K562 (cell line): Measurements from ENCODE around the gene GPNMB. TPM values are rescaled to one million over a fixed set of nuclear protein-coding genes. Genes with fewer than 3 reads are reported as not detected.

ENCODE experiments used
- CREB3 ChIP-seq: fragments of 450-650 bp; conservative IDR thresholded peaks from 2 replicates; pipeline ENCODE4 v1.6.1; 2016; ENCODE audit warnings: missing genetic modification characterization, low read depth, mild to moderate bottlenecking, missing compliant biosample characterization, moderate library complexity
- KAT7 ChIP-seq: sonication (generic); formaldehyde crosslinking; IDR thresholded peaks from 2 replicates; pipeline ENCODE4 v1.8.0; 2022; ENCODE audit warnings: missing genetic modification reagents, mild to moderate bottlenecking, borderline replicate concordance
- SMC3 ChIP-seq: conservative IDR thresholded peaks from 2 replicates; pipeline ENCODE4 v1.6.1; 2011; ENCODE audit warnings: low read depth, low read length, improper control_type of control experiment; ENCODE audit not compliant: insufficient read depth
- USF2 ChIP-seq: sonication (generic); formaldehyde crosslinking; IDR thresholded peaks from 2 replicates; pipeline ENCODE4 v1.5.0; 2020; ENCODE audit warnings: missing genetic modification reagents
- WHSC1 ChIP-seq: IDR thresholded peaks from one replicate; pipeline ENCODE4 v1.6.1; 2012; ENCODE audit warnings: low read length, control low read depth, inconsistent platforms
- ZNF445 ChIP-seq: fragments of 250-450 bp; sonication (Bioruptor Pico); IDR thresholded peaks from 2 replicates; pipeline ENCODE4 v1.4.0; 2020; ENCODE audit warnings: low read depth, mild to moderate bottlenecking, moderate library complexity
- ZNF511 ChIP-seq: sonication (generic); formaldehyde crosslinking; IDR thresholded peaks from 2 replicates; pipeline ENCODE4 v1.8.0; 2022; ENCODE audit warnings: mild to moderate bottlenecking, missing genetic modification reagents
- polyA plus RNA-seq, 8 experiments: library from polyadenylated mRNA; depleted of rRNA in 4 of 8; stranded (reverse) in 5 of 8; unstranded in 3 of 8; fragments of >200 nt; fragmentation: Nextera tagmentation in 2 of 8; fragmentation: Illumina TruSeq in 1 of 8; extraction: Ambion mirVana in 2 of 8; extraction: Trizol in 1 of 8; gene quantifications; 2 replicates each; pipeline versions ENCODE4 v1.2.1 to v1.2.3, GENCODE V29; 2011 to 2014; ENCODE audit warnings: inconsistent platforms in 1 of 8, missing spikeins in 1 of 8
- total RNA-seq, 7 experiments: library from RNA; depleted of rRNA in 6 of 7; stranded (reverse); fragments of >200 nt in 6 of 7; fragmentation: Illumina TruSeq in 2 of 7; extraction: Trizol in 2 of 7; gene quantifications; 2 replicates each; pipeline versions ENCODE4 v1.2.1 to v1.2.3, GENCODE V29; 2011 to 2021; ENCODE audit warnings: low replicate concordance in 1 of 7
- TF ChIP-seq, protein P1 (sequence below), 2 experiments: fragments of 450-650 bp in 1 of 2; sonication (generic) in 1 of 2; formaldehyde crosslinking in 1 of 2; IDR thresholded peaks; 2 replicates each; pipeline versions ENCODE4 v1.7.1 to v1.9.0; 2016 to 2022; ENCODE audit warnings: inconsistent platforms in 1 of 2, mild to moderate bottlenecking in 1 of 2, missing genetic modification reagents in 1 of 2
- TF ChIP-seq, protein P2 (sequence below): fragments of 450-650 bp; conservative IDR thresholded peaks from 2 replicates; pipeline ENCODE4 v1.6.1; 2016; ENCODE audit warnings: missing genetic modification characterization, low read depth, mild to moderate bottlenecking, control low read depth, missing compliant biosample characterization
- TF ChIP-seq, protein P3 (sequence below): fragments of 450-650 bp; IDR thresholded peaks from 2 replicates; pipeline ENCODE4 v1.7.0; 2016; ENCODE audit warnings: borderline replicate concordance

The GPNMB gene
- total and polyA plus RNA-seq, 9 of the 15 experiments (the other 6 are each of a cell fraction or from before 2014, with no cell fraction given) = 0.15 to 0.72 (median 0.33) TPM

GRCh38 chr7:23235813-23236221 lies 10.8 kb upstream of the GPNMB start (continued):
- TF ChIP-seq, protein P1, sequence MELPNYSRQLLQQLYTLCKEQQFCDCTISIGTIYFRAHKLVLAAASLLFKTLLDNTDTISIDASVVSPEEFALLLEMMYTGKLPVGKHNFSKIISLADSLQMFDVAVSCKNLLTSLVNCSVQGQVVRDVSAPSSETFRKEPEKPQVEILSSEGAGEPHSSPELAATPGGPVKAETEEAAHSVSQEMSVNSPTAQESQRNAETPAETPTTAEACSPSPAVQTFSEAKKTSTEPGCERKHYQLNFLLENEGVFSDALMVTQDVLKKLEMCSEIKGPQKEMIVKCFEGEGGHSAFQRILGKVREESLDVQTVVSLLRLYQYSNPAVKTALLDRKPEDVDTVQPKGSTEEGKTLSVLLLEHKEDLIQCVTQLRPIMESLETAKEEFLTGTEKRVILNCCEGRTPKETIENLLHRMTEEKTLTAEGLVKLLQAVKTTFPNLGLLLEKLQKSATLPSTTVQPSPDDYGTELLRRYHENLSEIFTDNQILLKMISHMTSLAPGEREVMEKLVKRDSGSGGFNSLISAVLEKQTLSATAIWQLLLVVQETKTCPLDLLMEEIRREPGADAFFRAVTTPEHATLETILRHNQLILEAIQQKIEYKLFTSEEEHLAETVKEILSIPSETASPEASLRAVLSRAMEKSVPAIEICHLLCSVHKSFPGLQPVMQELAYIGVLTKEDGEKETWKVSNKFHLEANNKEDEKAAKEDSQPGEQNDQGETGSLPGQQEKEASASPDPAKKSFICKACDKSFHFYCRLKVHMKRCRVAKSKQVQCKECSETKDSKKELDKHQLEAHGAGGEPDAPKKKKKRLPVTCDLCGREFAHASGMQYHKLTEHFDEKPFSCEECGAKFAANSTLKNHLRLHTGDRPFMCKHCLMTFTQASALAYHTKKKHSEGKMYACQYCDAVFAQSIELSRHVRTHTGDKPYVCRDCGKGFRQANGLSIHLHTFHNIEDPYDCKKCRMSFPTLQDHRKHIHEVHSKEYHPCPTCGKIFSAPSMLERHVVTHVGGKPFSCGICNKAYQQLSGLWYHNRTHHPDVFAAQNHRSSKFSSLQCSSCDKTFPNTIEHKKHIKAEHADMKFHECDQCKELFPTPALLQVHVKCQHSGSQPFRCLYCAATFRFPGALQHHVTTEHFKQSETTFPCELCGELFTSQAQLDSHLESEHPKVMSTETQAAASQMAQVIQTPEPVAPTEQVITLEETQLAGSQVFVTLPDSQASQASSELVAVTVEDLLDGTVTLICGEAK (IDR thresholded peaks at IDR 0.05) = no peak
- TF ChIP-seq, protein P1 (CRISPR knock-in tag; IDR thresholded peaks at IDR 0.05) = no peak
- TF ChIP-seq USF2 = peak; percentile 64
- TF ChIP-seq KAT7 (CRISPR knock-in tag) = no peak
- no peak for TF ChIP-seq ZNF445 (CRISPR knock-in tag)
- TF ChIP-seq, protein P2, sequence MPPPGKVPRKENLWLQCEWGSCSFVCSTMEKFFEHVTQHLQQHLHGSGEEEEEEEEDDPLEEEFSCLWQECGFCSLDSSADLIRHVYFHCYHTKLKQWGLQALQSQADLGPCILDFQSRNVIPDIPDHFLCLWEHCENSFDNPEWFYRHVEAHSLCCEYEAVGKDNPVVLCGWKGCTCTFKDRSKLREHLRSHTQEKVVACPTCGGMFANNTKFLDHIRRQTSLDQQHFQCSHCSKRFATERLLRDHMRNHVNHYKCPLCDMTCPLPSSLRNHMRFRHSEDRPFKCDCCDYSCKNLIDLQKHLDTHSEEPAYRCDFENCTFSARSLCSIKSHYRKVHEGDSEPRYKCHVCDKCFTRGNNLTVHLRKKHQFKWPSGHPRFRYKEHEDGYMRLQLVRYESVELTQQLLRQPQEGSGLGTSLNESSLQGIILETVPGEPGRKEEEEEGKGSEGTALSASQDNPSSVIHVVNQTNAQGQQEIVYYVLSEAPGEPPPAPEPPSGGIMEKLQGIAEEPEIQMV = no peak
- TF ChIP-seq, protein P3, sequence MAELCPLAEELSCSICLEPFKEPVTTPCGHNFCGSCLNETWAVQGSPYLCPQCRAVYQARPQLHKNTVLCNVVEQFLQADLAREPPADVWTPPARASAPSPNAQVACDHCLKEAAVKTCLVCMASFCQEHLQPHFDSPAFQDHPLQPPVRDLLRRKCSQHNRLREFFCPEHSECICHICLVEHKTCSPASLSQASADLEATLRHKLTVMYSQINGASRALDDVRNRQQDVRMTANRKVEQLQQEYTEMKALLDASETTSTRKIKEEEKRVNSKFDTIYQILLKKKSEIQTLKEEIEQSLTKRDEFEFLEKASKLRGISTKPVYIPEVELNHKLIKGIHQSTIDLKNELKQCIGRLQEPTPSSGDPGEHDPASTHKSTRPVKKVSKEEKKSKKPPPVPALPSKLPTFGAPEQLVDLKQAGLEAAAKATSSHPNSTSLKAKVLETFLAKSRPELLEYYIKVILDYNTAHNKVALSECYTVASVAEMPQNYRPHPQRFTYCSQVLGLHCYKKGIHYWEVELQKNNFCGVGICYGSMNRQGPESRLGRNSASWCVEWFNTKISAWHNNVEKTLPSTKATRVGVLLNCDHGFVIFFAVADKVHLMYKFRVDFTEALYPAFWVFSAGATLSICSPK = no peak
- no peak for TF ChIP-seq CREB3 (tag)
- TF ChIP-seq ZNF511 (CRISPR knock-in tag) = no peak
- no peak for TF ChIP-seq WHSC1
- TF ChIP-seq SMC3 = no peak
